HepG2 (cell line): ENCODE results near the gene TACC2. TPM values are rescaled to one million over a fixed set of nuclear protein-coding genes. Genes with fewer than 3 reads are reported as not detected.

Experiments used
- ATAC-seq: fragments of 200-7000 bp; cut with Tn5 transposase; 3 replicates; pipeline ENCODE4 v1.9.1; 2020; ENCODE audit warnings: mild to moderate bottlenecking, moderate library complexity
- BruUV-seq: library from RNA; stranded (reverse); fragments of 400-500 nt; replicated peaks from 2 replicates; lab custom pipeline; 2021; lab: Mats Ljungman, UMichigan
- CTCF ChIA-PET: fragments of 300-600 bp; formaldehyde crosslinking; extraction: SDS; loops from one replicate; lab custom pipeline; 2021; ENCODE audit warnings: low total read pairs, inconsistent platforms, low intra/inter-chr PET ratio; lab: Yijun Ruan, JAX
- POLR2A ChIA-PET: fragments of 350-600 bp; sonication (Branson Sonifier 250); formaldehyde crosslinking; loops from one replicate; lab custom pipeline; 2020; ENCODE audit warnings: antibody characterized with exemption, inconsistent platforms; lab: Yijun Ruan, JAX
- DNase-seq: peaks from one replicate; pipeline ENCODE4 v3.0.0-alpha.2; 2015; ENCODE audit warnings: low spot score
- FAIRE-seq: peaks from 3 replicates; lab custom pipeline; 2011; peaks lifted over from hg19 to GRCh38; lab: Jason Lieb, UNC
- H2AFZ ChIP-seq: one replicate; pipeline ENCODE4 v1.6.1; 2011; ENCODE audit warnings: low read length, inconsistent platforms
- H3K27ac ChIP-seq: fragments of 300-600 bp; 3 replicates; pipeline ENCODE4 v1.8.0; 2011; ENCODE audit warnings: mixed run types, mild to moderate bottlenecking, mixed read lengths, low read length, inconsistent platforms; ENCODE audit not compliant: insufficient read depth; ENCODE audit errors: extremely low read length
- H3K27me3 ChIP-seq, 2 experiments: fragments of 200-600 bp in 1 of 2; 2 replicates in 1 of 2; 3 replicates in 1 of 2; pipeline versions ENCODE4 v1.6.0 to v1.8.0; 2011; ENCODE audit warnings: low read length in 2 of 2, mild to moderate bottlenecking in 2 of 2, moderate library complexity in 2 of 2, inconsistent platforms in 1 of 2; ENCODE audit not compliant: insufficient read depth in 2 of 2, control insufficient read depth in 1 of 2
- H3K36me3 ChIP-seq, 2 experiments: fragments of 200-600 bp in 1 of 2; replicated peaks in 1 of 2; 2 replicates in 1 of 2; 3 replicates in 1 of 2; pipeline versions ENCODE4 v1.5.1 to v1.8.0; 2011; ENCODE audit warnings: low read length in 2 of 2, inconsistent platforms in 1 of 2; ENCODE audit not compliant: insufficient read depth in 2 of 2, control insufficient read depth in 1 of 2
- H3K4me1 ChIP-seq: 2 replicates; pipeline ENCODE4 v1.5.1; 2012; ENCODE audit warnings: low read length, inconsistent platforms; ENCODE audit not compliant: insufficient read depth
- H3K4me2 ChIP-seq: 2 replicates; pipeline ENCODE4 v1.6.0; 2011; ENCODE audit warnings: low read depth, low read length, inconsistent platforms
- H3K4me3 ChIP-seq, 3 experiments: fragments of 200-600 bp in 1 of 3; sonication (generic), shearing (Covaris generic) in 1 of 3; replicated peaks in 1 of 3; 2 replicates each; pipeline ENCODE4 v1.5.1; 2011 to 2016; ENCODE audit warnings: low read length in 3 of 3, inconsistent platforms in 2 of 3, low read depth in 2 of 3, mild to moderate bottlenecking in 2 of 3, control low read depth in 1 of 3, mixed read lengths in 1 of 3; ENCODE audit not compliant: insufficient read depth in 1 of 3
- H3K79me2 ChIP-seq: one replicate; pipeline ENCODE4 v1.6.1; 2011; ENCODE audit warnings: low read length, inconsistent platforms; ENCODE audit not compliant: insufficient read depth
- H3K9ac ChIP-seq: 2 replicates; pipeline ENCODE4 v1.6.0; 2011; ENCODE audit warnings: mild to moderate bottlenecking, low read depth, low read length, inconsistent platforms; ENCODE audit not compliant: insufficient read depth
- H3K9me3 ChIP-seq: 2 replicates; pipeline ENCODE4 v1.5.1; 2012; ENCODE audit warnings: mild to moderate bottlenecking, low read length
- H4K20me1 ChIP-seq: 2 replicates; pipeline ENCODE4 v1.6.0; 2011; ENCODE audit warnings: inconsistent platforms, mild to moderate bottlenecking, low read length, moderate library complexity; ENCODE audit not compliant: insufficient read depth
- ARID2 ChIP-seq: sonication (generic); formaldehyde crosslinking; IDR thresholded peaks from 2 replicates; pipeline ENCODE4 v1.8.1; 2022; ENCODE audit warnings: mild to moderate bottlenecking, missing genetic modification reagents, borderline replicate concordance
- CBX5 ChIP-seq: sonication (generic); formaldehyde crosslinking; IDR thresholded peaks from 2 replicates; pipeline ENCODE4 v1.4.0; 2020; ENCODE audit warnings: missing genetic modification reagents, borderline replicate concordance
- ELF3 ChIP-seq: IDR thresholded peaks from 2 replicates; pipeline ENCODE4 v1.6.1; 2016; ENCODE audit warnings: missing genetic modification reagents, missing compliant biosample characterization
- GTF2F1 ChIP-seq: fragments of 150-350 bp; IDR thresholded peaks from 2 replicates; pipeline ENCODE4 v1.6.1; 2014; ENCODE audit warnings: low read length
- IKZF1 ChIP-seq: fragments of 450-650 bp; IDR thresholded peaks from 2 replicates; pipeline ENCODE4 v1.7.1; 2016
- KDM4B ChIP-seq: sonication (generic); formaldehyde crosslinking; IDR thresholded peaks from 2 replicates; pipeline ENCODE4 v1.4.0; 2020; ENCODE audit warnings: missing genetic modification reagents
- MEIS2 ChIP-seq: sonication (generic); formaldehyde crosslinking; IDR thresholded peaks from 2 replicates; pipeline ENCODE4 v1.9.0; 2021; ENCODE audit warnings: mild to moderate bottlenecking, missing genetic modification reagents
- ZBTB7A ChIP-seq: sonication (generic); formaldehyde crosslinking; IDR thresholded peaks from 2 replicates; pipeline ENCODE4 v1.8.0; 2022; ENCODE audit warnings: mild to moderate bottlenecking, missing genetic modification reagents
- ZNF281 ChIP-seq: sonication (generic); formaldehyde crosslinking; IDR thresholded peaks from 2 replicates; pipeline ENCODE4 v1.4.0; 2020; ENCODE audit warnings: missing genetic modification reagents, borderline replicate concordance
- ZNF501 ChIP-seq: sonication (generic); formaldehyde crosslinking; IDR thresholded peaks from 2 replicates; pipeline ENCODE4 v1.5.1; 2020; ENCODE audit warnings: mild to moderate bottlenecking, moderate library complexity, missing genetic modification reagents
- ZNF746 ChIP-seq: sonication (generic); formaldehyde crosslinking; IDR thresholded peaks from 2 replicates; pipeline ENCODE4 v1.8.0; 2022; ENCODE audit warnings: mild to moderate bottlenecking, missing genetic modification reagents
- ZNF800 ChIP-seq: sonication (generic); formaldehyde crosslinking; IDR thresholded peaks from 2 replicates; pipeline ENCODE4 v1.4.0; 2020; ENCODE audit warnings: missing genetic modification reagents
- WGBS: methylation state at CpG from one replicate; pipeline ENCODE4 v1.1.6; 2017; ENCODE audit warnings: low lambda C conversion rate; 5-methylcytosine and 5-hydroxymethylcytosine counted together
- in situ Hi-C: cut with HindIII; loops from 2 replicates; pipeline ENCODE4 v1.10.0; 2017; ENCODE audit warnings: low pct_unique_long_range_greater_than_20kb; ENCODE audit not compliant: extremely low pct_ligation_motif_present
- intact Hi-C: fragments of 100-400 bp; cut with micrococcal nuclease; formaldehyde crosslinking; loops from one replicate; pipeline ENCODE4 v1.10.0; 2022; ENCODE audit not compliant: unreplicated experiment
- polyA plus RNA-seq, 8 experiments: library from polyadenylated mRNA; depleted of rRNA in 3 of 8; stranded (reverse) in 7 of 8; unstranded in 1 of 8; fragments of >200 nt; fragmentation: Illumina TruSeq in 4 of 8; extraction: Trizol in 4 of 8; gene quantifications; 2 replicates each; pipeline versions ENCODE4 v1.2.1 to v1.2.3, GENCODE V29; 2011 to 2016; ENCODE audit warnings: low read depth in 4 of 8, missing spikeins in 1 of 8, mixed read lengths in 1 of 8; ENCODE audit not compliant: insufficient read depth in 1 of 8
- total RNA-seq, 5 experiments: library from RNA; depleted of rRNA; stranded (reverse); fragments of >200 nt; fragmentation: Illumina TruSeq; extraction: Trizol; gene quantifications; 2 replicates each; pipeline ENCODE4 v1.2.3, GENCODE V29; 2016; ENCODE audit warnings: low read depth in 1 of 5

Gene TACC2
- total and polyA plus RNA-seq, 2 of the 13 experiments (the other 11 are each of a cell fraction or from before 2014, with no cell fraction given): 11.8 to 16.0 TPM

GRCh38 chr10:122293156-122293960 lies 304.4 kb downstream of the TACC2 start:
- Histone ChIP-seq H3K9me3 (no peaks in the 10 kb centered on the region), H4K20me1 (no peaks in the 10 kb centered on the region), H3K27me3 (peaks cover 3 to 41% of the 10 kb centered on the region in 2 experiments; a peak in 4 of 5 replicates), H3K79me2 (no peaks in the 10 kb centered on the region), H3K4me1 (peaks cover 38% of the 10 kb centered on the region), H3K27ac (no peak overlapping the region), H3K4me2 (peak overlapping the region; percentile 13; the same call in 1 of the 2 replicates), H3K36me3 (no peaks in the 10 kb centered on the region), H3K9ac (no peak overlapping the region), H3K4me3 (no peak overlapping the region), H2AFZ (no peak overlapping the region)
- WGBS: 8% methylated on average over 9 of the region's 10 CpGs
- ATAC-seq (no peak), DNase-seq (no peak), FAIRE-seq (no peak)
- no peak for TF ChIP-seq ARID2 (CRISPR knock-in tag)
- no peak for TF ChIP-seq CBX5 (CRISPR knock-in tag)
- 0 out of 2 replicates have a peak, but pooled peaks have one; percentile 14 for TF ChIP-seq ELF3 (CRISPR knock-in tag)
- no peak for TF ChIP-seq GTF2F1
- no TSS peak for BruUV-seq
- intact Hi-C loops (no loop called here), in situ Hi-C loops (loop anchor here (10.0 kb wide), 1 partner anchor 411 kb away; no protein-coding TSS in a partner anchor)
- POLR2A ChIA-PET: interaction anchor here (0.7 kb wide), 1 partner anchor 52 kb away, joined by 3 read pairs; no protein-coding TSS in a partner anchor
- CTCF ChIA-PET: no interaction called here

- H3K79me2 ChIP-seq: no peaks in the 10 kb centered on the region
- H3K4me1 ChIP-seq: peaks cover 43% of the 10 kb centered on the region
- intact Hi-C loops (no loop called here), in situ Hi-C loops (loop anchor here (10.0 kb wide), 1 partner anchor 411 kb away; no protein-coding TSS in a partner anchor)
- no peak overlapping the region for H2AFZ ChIP-seq
- H3K4me2 ChIP-seq: peak overlapping the region; percentile 13; the same call in 1 of the 2 replicates
- ChIA-PET POLR2A (interaction anchor here (0.7 kb wide), 1 partner anchor 51 kb away, joined by 3 read pairs; no protein-coding TSS in a partner anchor), CTCF (no interaction called here)
- H3K4me3 ChIP-seq: no peak overlapping the region
- peaks cover 3 to 41% of the 10 kb centered on the region in 2 experiments; a peak in 4 of 5 replicates for H3K27me3 ChIP-seq
- no peak overlapping the region for H3K9ac ChIP-seq
- DNase-seq: no peak
- 0% methylated on average over 4 of the region's 4 CpGs for WGBS
- no peaks in the 10 kb centered on the region for H3K36me3 ChIP-seq
- no peak for FAIRE-seq
- no peak overlapping the region for H3K27ac ChIP-seq
- no TSS peak for BruUV-seq
- no peak for ATAC-seq
- H4K20me1 ChIP-seq: no peaks in the 10 kb centered on the region
- H3K9me3 ChIP-seq: no peaks in the 10 kb centered on the region
- no peak for TF ChIP-seq ZNF501 (CRISPR knock-in tag)
- TF ChIP-seq ZNF800: no peak
- TF ChIP-seq KDM4B (CRISPR knock-in tag): no peak
- no peak for TF ChIP-seq MEIS2 (CRISPR knock-in tag)
- peak; percentile 19; the same call in 1 of the 2 replicates for TF ChIP-seq ZNF281 (CRISPR knock-in tag)
- TF ChIP-seq ZNF746: no peak
- no peak for TF ChIP-seq IKZF1
- no peak for TF ChIP-seq ZBTB7A (CRISPR knock-in tag)
Measured at GRCh38 chr10:122293961-122294380, 305.0 kb downstream of the TACC2 start.
